ENCODE data around the gene CCDC188. TPM values are rescaled to one million over a fixed set of nuclear protein-coding genes. Genes with fewer than 3 reads are reported as not detected.

CCDC188 gene
- total and polyA plus RNA-seq, 2 of the 4 experiments (the other 2 are of a cell fraction): 0.10 TPM; not detected in 1

- Histone ChIP-seq H3K79me1 (ENCODE audit: low read depth in 1 of 2, low read length in 2 of 2) (no peaks in the 10 kb centered on the region), H4K8ac (ENCODE audit: low read depth in 2 of 2, low read length in 2 of 2) (no peak overlapping the region), H4K20me1 (ENCODE audit: insufficient read depth, low read length) (no peaks in the 10 kb centered on the region), H4K5ac (ENCODE audit: low read depth, low read length) (no peak overlapping the region), H3K27ac (ENCODE audit: insufficient read depth, low read length) (no peak overlapping the region), H3K9me3 (ENCODE audit: control insufficient read depth, insufficient read depth, low read length) (no peaks in the 10 kb centered on the region), H4K91ac (ENCODE audit: insufficient read depth, low read depth, low read length) (no peak overlapping the region), H2BK120ac (ENCODE audit: low read depth, low read length) (no peak overlapping the region), H3K56ac (ENCODE audit: extremely low read depth, insufficient read depth, low read length) (no peak overlapping the region), H3K36me3 (ENCODE audit: control insufficient read depth, insufficient read depth, low read length) (no peaks in the 10 kb centered on the region), H3K9me1 (ENCODE audit: insufficient read depth, low read length) (no peaks in the 10 kb centered on the region), H3K14ac (replicated peaks; ENCODE audit: low read depth, low read length) (no peak overlapping the region), H2BK5ac (ENCODE audit: low read depth, low read length, poor library complexity, severe bottlenecking) (no peak overlapping the region), H3K27me3 (ENCODE audit: control insufficient read depth, insufficient read depth, low read length) (peaks cover 24% of the 10 kb centered on the region), H3K4me3 (ENCODE audit: insufficient read depth, low read depth, low read length) (no peak overlapping the region), H3K9ac (ENCODE audit: low read depth, low read length) (no peak overlapping the region), H2AFZ (replicated peaks; ENCODE audit: low read length, poor library complexity) (no peak overlapping the region), H2AK5ac (ENCODE audit: low read depth, low read length) (no peak overlapping the region), H3K4me1 (ENCODE audit: control insufficient read depth, insufficient read depth, low read length) (no peaks in the 10 kb centered on the region), H3K4me2 (ENCODE audit: low read depth, low read length) (no peak overlapping the region), H2BK20ac (ENCODE audit: low read depth, low read length) (no peak overlapping the region), H3K18ac (ENCODE audit: low read depth, low read length) (no peak overlapping the region), H3K23ac (ENCODE audit: low read depth, low read length) (no peak overlapping the region), H3K4ac (ENCODE audit: low read depth, low read length) (no peak overlapping the region), H2AK9ac (replicated peaks; ENCODE audit: low read depth, low read length, poor library complexity) (no peak overlapping the region), H2BK15ac (ENCODE audit: low read depth, low read length) (no peak overlapping the region)
- WGBS, 2 experiments (ENCODE audit: extremely low coverage in 2 of 2, insufficient read length in 1 of 2): no CpG with 5 or more reads among the region's 7 CpGs
- intact Hi-C loops (cut with micrococcal nuclease): no loop called here
- BruUV-seq (replicated peaks): no TSS peak
- TF ChIP-seq RCOR1 (IDR thresholded peaks at IDR 0.05; ENCODE audit: insufficient replicate concordance, low read length): no peak
- TF ChIP-seq MAFK (IDR thresholded peaks at IDR 0.05; ENCODE audit: low read depth, low read length): no peak
- no peak for TF ChIP-seq SMC3 (IDR thresholded peaks at IDR 0.05; ENCODE audit: low read depth, low read length)
- TF ChIP-seq FOS (IDR thresholded peaks at IDR 0.05; ENCODE audit: low read depth, low read length): no peak
- TF ChIP-seq CHD1 (IDR thresholded peaks at IDR 0.05; ENCODE audit: low read depth, low read length): no peak
- TF ChIP-seq ELK1 (IDR thresholded peaks at IDR 0.05; ENCODE audit: borderline replicate concordance, low read depth, low read length): no peak
- TF ChIP-seq CTCF (conservative IDR thresholded peaks at IDR 0.05; ENCODE audit: low read depth, low read length): no peak
- TF ChIP-seq BHLHE40 (IDR thresholded peaks at IDR 0.05; ENCODE audit: low read depth, low read length): no peak
- TF ChIP-seq USF2 (IDR thresholded peaks at IDR 0.05; ENCODE audit: low read depth, low read length): no peak
- TF ChIP-seq CEBPB (IDR thresholded peaks at IDR 0.05; ENCODE audit: low read depth, low read length): no peak
- TF ChIP-seq POLR2A (IDR thresholded peaks at IDR 0.05; ENCODE audit: low read depth, low read length): no peak
- TF ChIP-seq NFE2L2 (IDR thresholded peaks at IDR 0.05; ENCODE audit: low read depth, low read length): no peak
- no peak for TF ChIP-seq MXI1 (IDR thresholded peaks at IDR 0.05; ENCODE audit: borderline replicate concordance, low read depth, low read length)
- no peak for TF ChIP-seq RAD21 (IDR thresholded peaks at IDR 0.05; ENCODE audit: low read length)
- no peak for TF ChIP-seq RFX5 (IDR thresholded peaks at IDR 0.05; ENCODE audit: low read depth, low read length)
- TF ChIP-seq MAZ (IDR thresholded peaks at IDR 0.05; ENCODE audit: borderline replicate concordance, low read depth, low read length): no peak
- dilution Hi-C loops (cut with HindIII; ENCODE audit: low sequenced_read_pairs, unreplicated experiment): no loop called here
- ChIA-PET POLR2A (ENCODE audit: unreplicated experiment) (no interaction called here), CTCF (no interaction called here)
- in situ Hi-C loops (cut with MboI; ENCODE audit: low sequenced_read_pairs): no loop called here
- DNase-seq (no peak), ATAC-seq (ENCODE audit: low read depth) (no peak)
Observed at GRCh38 chr22:20165913-20166312, 15.1 kb upstream of the CCDC188 start.
